Ramos (cell line): ENCODE measurements around the gene PNPLA8.
"Not testable (repeated sequence)": the region's sequence is repeated elsewhere in the genome, so short reads cannot be mapped to it uniquely, and the experiment has no call there.

ENCODE experiments used
- in situ Hi-C: fragments of 300-500 bp; cut with MboI; formaldehyde crosslinking; loops from one replicate; pipeline ENCODE4 v1.14.3; 2022; ENCODE audit warnings: low sequenced_read_pairs; ENCODE audit not compliant: unreplicated experiment

PNPLA8 gene

GRCh38 chr7:108525985-108526767, at the start of gene PNPLA8:
PNPLA8 (minus strand) TSS chr7:108526135; CDS start chr7:108515491, 10,644 bp downstream.
- in situ Hi-C loops: no loop called here

- in situ Hi-C loops: no loop called here
Measured at GRCh38 chr7:108575156-108575555, 49.2 kb upstream of the PNPLA8 start.

- in situ Hi-C loops: no loop called here
Measured at GRCh38 chr7:108572480-108572879, 46.5 kb upstream of the PNPLA8 start.

GRCh38 chr7:108570146-108570755, 44.3 kb upstream of the PNPLA8 start:
- in situ Hi-C loops: no loop called here

GRCh38 chr7:108569381-108570145, 43.6 kb upstream of the PNPLA8 start, which contains the start of the genes DNAJB9 and THAP5:
DNAJB9 (plus strand) TSS chr7:108569874; CDS start chr7:108571727, 1,853 bp downstream.
THAP5 (minus strand) TSS chr7:108569706; CDS start chr7:108569569, 137 bp downstream.
- in situ Hi-C loops: no loop called here

- in situ Hi-C loops: no loop called here
Measured at GRCh38 chr7:108568801-108569380, 43.0 kb upstream of the PNPLA8 start.

- in situ Hi-C loops: no loop called here
Measured at GRCh38 chr7:108565987-108566386, 40.1 kb upstream of the PNPLA8 start.

- in situ Hi-C loops: no loop called here
Measured at GRCh38 chr7:108561047-108561619, 35.2 kb upstream of the PNPLA8 start.

GRCh38 chr7:108559253-108559652, 33.3 kb upstream of the PNPLA8 start:
- in situ Hi-C loops: no loop called here

- in situ Hi-C loops: no loop called here
Measured at GRCh38 chr7:108557617-108558016, 31.7 kb upstream of the PNPLA8 start.

GRCh38 chr7:108557191-108557590, 31.3 kb upstream of the PNPLA8 start:
- in situ Hi-C loops: no loop called here

GRCh38 chr7:108556665-108557064, 30.7 kb upstream of the PNPLA8 start:
- in situ Hi-C loops: not testable (repeated sequence)

GRCh38 chr7:108548141-108548896, 22.4 kb upstream of the PNPLA8 start:
- in situ Hi-C loops: not testable (repeated sequence)

GRCh38 chr7:108541478-108541877, 15.5 kb upstream of the PNPLA8 start:
- in situ Hi-C loops: no loop called here

GRCh38 chr7:108538685-108539084, 12.8 kb upstream of the PNPLA8 start:
- in situ Hi-C loops: not testable (repeated sequence)

GRCh38 chr7:108538236-108538635, 12.3 kb upstream of the PNPLA8 start:
- in situ Hi-C loops: not testable (repeated sequence)

GRCh38 chr7:108537229-108537628, 11.3 kb upstream of the PNPLA8 start:
- in situ Hi-C loops: no loop called here

- in situ Hi-C loops: no loop called here
Measured at GRCh38 chr7:108535744-108536143, 9.8 kb upstream of the PNPLA8 start.

- in situ Hi-C loops: no loop called here
Measured at GRCh38 chr7:108535257-108535656, 9.3 kb upstream of the PNPLA8 start.
